Brain microvascular endothelial cell (primary cell): ENCODE measurements around the gene MAD1L1.

ENCODE experiments used
- DNase-seq: peaks from one replicate; pipeline ENCODE4 v3.0.0-alpha.2; 2020
- H3K27ac ChIP-seq: fragments of 250-450 bp; sonication (Bioruptor Pico); 2 replicates; pipeline ENCODE4 v1.5.1; 2020; ENCODE audit warnings: mild to moderate bottlenecking, moderate library complexity
- H3K27me3 ChIP-seq: fragments of 250-450 bp; sonication (Bioruptor Pico); replicated peaks from 2 replicates; pipeline ENCODE4 v1.5.1; 2020; ENCODE audit warnings: mild to moderate bottlenecking
- H3K36me3 ChIP-seq: fragments of 250-450 bp; sonication (Bioruptor Pico); replicated peaks from 2 replicates; pipeline ENCODE4 v1.5.1; 2020; ENCODE audit warnings: mild to moderate bottlenecking
- H3K4me3 ChIP-seq: 2 replicates; pipeline ENCODE4 v1.5.1; 2011; ENCODE audit warnings: low read depth, mild to moderate bottlenecking, control low read depth, low read length, moderate library complexity
- CTCF ChIP-seq: IDR thresholded peaks from 2 replicates; pipeline ENCODE4 v1.5.1; 2011; ENCODE audit warnings: low read depth, mild to moderate bottlenecking, moderate library complexity, low read length, control low read depth, inconsistent platforms; ENCODE audit errors: missing control alignments
- in situ Hi-C: cut with HindIII; loops from 2 replicates; pipeline ENCODE4 v1.10.0; 2017; ENCODE audit warnings: low sequenced_read_pairs, low pct_ligation_motif_present

MAD1L1 gene

DNA sequence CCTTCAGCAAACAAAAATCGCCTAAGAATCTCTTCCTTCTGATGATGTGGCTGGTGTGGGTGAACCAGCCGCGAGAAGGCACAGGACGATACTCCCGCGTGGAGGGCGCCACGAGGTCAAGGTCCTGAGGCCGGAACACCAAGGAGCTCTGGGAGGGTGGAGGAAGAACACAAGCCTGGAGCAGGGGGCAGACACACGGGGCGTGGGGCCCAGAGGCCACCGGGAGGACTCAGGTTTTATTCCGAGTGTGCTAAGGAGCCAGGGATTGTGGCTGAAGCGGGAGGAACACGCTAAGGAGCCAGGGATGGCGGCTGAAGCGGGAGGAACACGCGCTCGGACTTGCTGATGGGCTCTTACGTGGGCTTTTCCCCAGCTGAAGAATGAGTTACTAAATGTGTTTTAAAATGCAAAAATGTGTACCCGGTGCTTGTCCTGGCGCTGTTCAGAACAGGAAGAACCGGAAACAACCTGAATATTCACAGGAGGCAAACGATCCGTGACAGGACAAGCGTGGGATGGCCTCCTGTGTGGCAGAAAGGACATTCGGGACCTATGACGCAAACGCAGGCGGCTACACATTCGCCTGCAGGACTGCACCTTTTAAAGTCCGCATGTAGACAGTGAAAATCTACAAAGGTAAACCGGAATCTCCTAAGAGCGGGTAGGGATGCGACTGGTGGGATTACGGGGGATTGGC is 64.0 kb downstream of the MAD1L1 start:
- no peak overlapping the region for H3K4me3 ChIP-seq
- in situ Hi-C loops, result no loop called here
- DNase-seq, result no peak
- TF ChIP-seq CTCF, result no peak
- H3K36me3 ChIP-seq, result no peaks in the 10 kb centered on the region
- no peaks in the 10 kb centered on the region for H3K27me3 ChIP-seq
- H3K27ac ChIP-seq, result no peak overlapping the region

DNA sequence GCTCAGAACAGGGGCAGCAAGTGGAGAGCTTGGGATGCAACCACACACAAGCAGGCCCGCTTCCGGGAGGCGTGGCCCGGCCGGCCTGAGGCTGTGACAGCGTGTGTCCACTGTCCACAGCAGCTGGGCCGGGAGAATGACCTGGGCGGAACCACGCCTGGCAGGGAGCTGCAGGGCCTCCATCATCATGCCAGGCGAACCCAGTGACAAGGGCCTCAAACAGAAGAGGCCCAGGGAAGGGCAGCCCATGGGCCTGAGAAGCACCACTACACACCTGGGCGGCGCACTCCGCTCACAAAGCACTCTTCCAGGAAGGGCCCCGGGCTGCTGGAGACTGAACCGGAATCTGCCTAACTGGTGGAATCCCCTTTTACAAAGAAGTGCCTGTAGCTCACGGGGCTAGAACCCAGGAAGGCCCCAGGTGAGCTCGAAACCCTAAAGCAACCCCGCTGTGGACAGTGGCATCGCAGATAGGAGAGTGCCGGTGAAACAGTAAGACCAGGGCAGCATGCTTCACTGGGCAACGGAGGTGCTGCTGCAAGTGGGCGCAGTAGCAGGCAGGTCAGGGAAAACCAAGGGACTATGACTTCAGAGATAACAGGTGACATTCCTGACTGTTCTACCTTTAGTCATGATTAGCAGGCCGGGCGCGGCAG is 66.0 kb downstream of the MAD1L1 start:
- Histone ChIP-seq H3K36me3 (no peaks in the 10 kb centered on the region), H3K4me3 (no peak overlapping the region), H3K27ac (no peak overlapping the region)

GRCh38 chr7:2165610-2166594 is 66.8 kb downstream of the MAD1L1 start:
- H3K4me3 ChIP-seq, result no peak overlapping the region
- no peak for DNase-seq
- H3K27ac ChIP-seq, result no peak overlapping the region
- TF ChIP-seq CTCF, result no peak
- no peaks in the 10 kb centered on the region for H3K36me3 ChIP-seq
- H3K27me3 ChIP-seq, result no peaks in the 10 kb centered on the region
- in situ Hi-C loops, result no loop called here

More for the DNA sequence above, 66.0 kb downstream of the MAD1L1 start:
- no peak for DNase-seq
- no peak for TF ChIP-seq CTCF
- no peaks in the 10 kb centered on the region for H3K27me3 ChIP-seq
- in situ Hi-C loops, result no loop called here

DNA sequence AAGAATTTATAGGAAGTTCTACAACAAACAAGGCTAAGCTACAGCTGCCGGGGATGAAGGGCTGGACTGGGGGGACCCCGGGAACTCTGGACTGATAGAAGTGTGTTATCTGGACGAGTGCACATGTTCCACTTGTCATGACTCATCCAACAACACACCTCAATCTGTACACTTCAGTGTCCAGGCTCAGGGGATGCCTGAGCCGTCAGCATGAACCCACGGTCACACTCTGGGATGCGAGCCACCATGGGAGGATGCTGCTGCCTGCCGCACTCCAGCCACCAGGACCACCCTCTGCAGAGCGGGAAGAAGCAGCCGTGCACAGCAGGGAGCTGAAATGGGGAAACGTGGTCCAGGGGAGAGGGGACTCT is 67.5 kb downstream of the MAD1L1 start:
- Histone ChIP-seq H3K36me3 (no peaks in the 10 kb centered on the region), H3K27me3 (no peaks in the 10 kb centered on the region), H3K27ac (no peak overlapping the region), H3K4me3 (no peak overlapping the region)
- in situ Hi-C loops, result no loop called here
- no peak for TF ChIP-seq CTCF
- DNase-seq, result no peak

DNA sequence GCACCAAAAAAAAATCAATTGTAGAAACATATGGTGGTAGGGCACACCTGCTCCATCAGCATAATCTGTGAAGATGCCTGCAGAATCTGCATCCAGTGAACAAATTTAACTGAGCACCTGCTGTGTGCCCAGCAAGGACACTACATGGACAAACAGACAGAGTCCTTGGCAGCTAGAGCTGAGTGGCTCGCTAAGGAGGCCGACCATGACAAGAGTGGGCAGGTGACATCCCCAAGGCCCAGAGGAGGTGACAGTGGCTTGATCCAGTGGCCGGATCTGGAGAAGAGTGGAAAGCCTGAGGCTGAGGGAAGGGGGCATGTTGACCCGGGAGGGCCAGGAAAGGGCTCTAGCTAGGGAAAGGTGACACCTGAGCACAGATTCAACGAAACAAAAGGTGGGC is 68.1 kb downstream of the MAD1L1 start:
- in situ Hi-C loops, result no loop called here
- H3K36me3 ChIP-seq, result no peaks in the 10 kb centered on the region
- DNase-seq, result no peak
- no peak overlapping the region for H3K4me3 ChIP-seq
- H3K27ac ChIP-seq, result no peak overlapping the region
- H3K27me3 ChIP-seq, result no peaks in the 10 kb centered on the region
- no peak for TF ChIP-seq CTCF
